ENCODE results near the gene SLC24A3.

SLC24A3 gene

GRCh38 chr20:19547547-19547946, 335.1 kb downstream of the SLC24A3 start:
- no peak for TF ChIP-seq CTCF (IDR thresholded peaks at IDR 0.05; ENCODE audit: borderline replicate concordance, insufficient read depth, low read depth, low read length)

GRCh38 chr20:19549896-19550295, 337.5 kb downstream of the SLC24A3 start:
- TF ChIP-seq CTCF (IDR thresholded peaks at IDR 0.05; ENCODE audit: borderline replicate concordance, insufficient read depth, low read depth, low read length): no peak
- H3K4me3 ChIP-seq (ENCODE audit: low read depth, low read length): no peak overlapping the region

More at GRCh38 chr20:19547547-19547946, 335.1 kb downstream of the SLC24A3 start:
- H3K4me3 ChIP-seq (ENCODE audit: low read depth, low read length): no peak overlapping the region

GRCh38 chr20:19552221-19553180, 340.1 kb downstream of the SLC24A3 start:
- H3K4me3 ChIP-seq (ENCODE audit: low read depth, low read length): no peak overlapping the region
- no peak for TF ChIP-seq CTCF (IDR thresholded peaks at IDR 0.05; ENCODE audit: borderline replicate concordance, insufficient read depth, low read depth, low read length)

DNA sequence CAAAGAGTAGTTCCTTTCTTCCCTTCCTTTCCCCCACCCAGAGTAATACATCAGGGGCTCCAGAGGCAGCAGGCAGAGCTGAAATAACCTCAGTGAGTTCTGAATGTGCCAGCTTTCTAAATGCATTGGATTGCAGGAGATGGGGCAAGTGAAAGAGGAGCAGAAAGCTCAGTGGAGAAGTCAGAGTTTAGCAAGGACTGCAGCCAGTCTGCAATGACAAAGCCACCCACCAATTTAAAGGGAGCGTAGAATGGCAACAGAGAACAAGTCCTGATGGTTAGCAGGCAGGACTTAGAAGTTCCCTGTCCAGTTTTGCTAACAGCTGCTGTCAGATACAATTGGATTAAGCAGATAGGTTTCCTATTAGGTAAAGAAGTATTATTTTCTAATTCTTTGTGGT, 342.2 kb downstream of the SLC24A3 start:
- H3K4me3 ChIP-seq (ENCODE audit: low read depth, low read length): no peak overlapping the region
- no peak for TF ChIP-seq CTCF (IDR thresholded peaks at IDR 0.05; ENCODE audit: borderline replicate concordance, insufficient read depth, low read depth, low read length)

- TF ChIP-seq CTCF (IDR thresholded peaks at IDR 0.05; ENCODE audit: borderline replicate concordance, insufficient read depth, low read depth, low read length): no peak
- no peak overlapping the region for H3K4me3 ChIP-seq (ENCODE audit: low read depth, low read length)
Observed at GRCh38 chr20:19555726-19556125, 343.3 kb downstream of the SLC24A3 start.

DNA sequence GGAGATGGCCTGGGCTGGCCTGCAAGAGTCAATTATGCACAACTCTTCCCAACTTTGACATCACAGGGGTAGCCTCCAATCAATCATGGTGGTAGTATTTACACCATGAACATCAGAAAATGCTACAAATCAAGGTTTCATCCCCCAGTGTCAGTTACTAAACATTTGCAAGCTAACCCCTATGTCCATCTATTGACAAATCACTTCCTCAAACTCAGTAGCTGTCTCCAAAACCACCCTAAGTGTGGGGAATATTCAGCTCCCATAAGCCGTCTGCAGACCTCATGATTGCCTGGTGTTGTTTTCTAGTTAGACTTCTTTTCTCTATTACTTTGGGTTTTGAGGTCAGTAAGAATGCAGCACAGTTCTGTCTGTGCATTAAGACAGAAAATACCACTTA, 344.8 kb downstream of the SLC24A3 start:
- no peak overlapping the region for H3K4me3 ChIP-seq (ENCODE audit: low read depth, low read length)
- TF ChIP-seq CTCF (IDR thresholded peaks at IDR 0.05; ENCODE audit: borderline replicate concordance, insufficient read depth, low read depth, low read length): no peak
